GM21529 (cell line): ENCODE results near the gene SPA17.

Experiments
- ATAC-seq: cut with Tn5 transposase; IDR thresholded peaks from one replicate; pipeline ENCODE4 v1.9.1; 2021; ENCODE audit not compliant: unreplicated experiment

SPA17 gene

DNA sequence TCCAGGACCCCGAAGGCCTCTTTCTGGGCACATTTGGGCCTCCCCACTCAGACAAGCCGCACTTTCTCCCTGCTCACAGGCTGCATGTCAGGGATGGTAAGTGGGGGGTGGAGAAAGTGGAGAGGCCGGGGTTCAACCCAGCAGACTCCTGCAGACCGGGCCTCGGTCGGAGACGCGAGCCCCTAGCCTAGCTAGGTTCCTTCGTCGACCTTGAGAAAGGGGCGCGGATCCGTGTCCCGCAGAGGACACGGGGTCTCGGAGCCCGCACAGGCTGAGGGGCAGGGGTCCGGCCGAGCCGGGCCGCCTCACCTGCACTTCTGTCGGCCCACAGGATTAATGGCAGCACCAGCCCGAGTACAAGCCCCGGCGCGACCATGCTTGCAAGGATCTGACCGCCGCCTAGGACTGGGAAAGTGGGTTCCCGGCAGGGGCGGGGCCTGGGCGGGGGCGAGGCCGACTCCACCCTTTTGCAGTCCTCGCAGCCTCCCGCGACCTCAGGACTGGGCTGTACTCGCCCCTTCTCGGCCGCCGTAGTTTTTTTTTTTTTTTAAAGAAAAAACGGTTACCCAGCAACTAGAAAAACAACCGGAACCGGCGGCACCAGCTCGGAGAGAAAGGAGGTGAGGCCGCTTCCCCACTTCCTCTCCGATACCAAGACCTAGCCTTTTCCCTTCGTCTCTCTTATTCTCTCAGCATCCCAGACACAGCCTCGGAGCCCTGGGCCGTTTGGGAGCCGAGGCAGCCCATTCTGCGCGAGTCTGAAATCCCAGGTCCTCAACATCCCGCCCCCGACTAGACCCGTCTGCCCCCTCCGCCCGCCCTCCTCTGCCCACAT is at the start of gene SPA17, which contains the start of gene SIAE:
TSS of gene SPA17 (plus strand) at position 572 of the 835 bp plus-strand sequence. CDS start 1,361 bp downstream, outside the sequence.
TSS of gene SIAE (minus strand) at position 407 of the 835 bp plus-strand sequence. CDS start at position 376, 31 bp downstream.
- ATAC-seq, result peak; percentile 94

GRCh38 chr11:124625504-124626168 is 48.1 kb upstream of the SPA17 start:
- no peak for ATAC-seq

DNA sequence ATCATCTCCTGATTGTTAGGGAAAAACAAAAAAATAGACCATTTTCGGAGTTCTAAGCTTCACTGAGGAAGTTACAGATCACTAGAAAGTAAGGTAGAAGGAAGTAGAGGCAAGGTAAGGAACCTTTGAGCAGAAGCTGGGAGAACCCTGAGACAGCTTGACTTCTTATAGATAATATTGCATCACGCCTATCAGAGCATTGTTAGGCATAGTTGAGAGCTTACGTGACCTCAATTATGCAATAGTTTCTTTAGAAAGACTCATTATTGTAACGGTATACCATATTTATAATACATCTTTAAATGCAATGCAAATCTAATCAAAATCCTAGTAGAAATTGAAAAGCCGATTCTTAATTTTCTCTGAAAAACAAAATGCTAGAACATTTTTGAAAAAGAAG is 46.2 kb upstream of the SPA17 start:
- no peak for ATAC-seq

- ATAC-seq, result no peak
These were observed 43.7 kb upstream of the SPA17 start for GRCh38 chr11:124629961-124630360.

GRCh38 chr11:124633355-124633754 is 40.3 kb upstream of the SPA17 start:
- ATAC-seq, result no peak

- ATAC-seq, result no peak
These were observed 37.8 kb upstream of the SPA17 start for GRCh38 chr11:124635932-124636331.

DNA sequence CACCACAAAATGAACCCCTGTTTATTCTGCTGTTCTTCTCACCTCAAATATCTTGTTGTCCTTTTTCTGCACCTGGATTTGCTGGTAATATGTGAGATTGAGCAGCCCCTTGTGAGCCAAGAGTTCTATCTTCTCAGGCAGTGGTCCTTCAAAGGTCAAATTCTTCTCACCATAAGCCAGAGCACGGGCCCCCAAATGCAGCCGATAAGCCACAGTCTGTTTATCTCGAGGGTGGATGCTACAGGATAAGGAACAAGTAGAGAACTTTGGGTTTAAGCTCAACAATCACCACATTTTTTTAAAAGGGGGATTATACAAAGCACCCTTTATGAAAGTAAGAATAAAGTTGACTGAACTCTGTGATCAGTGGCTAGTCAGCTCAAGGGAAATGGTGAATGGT is 35.2 kb upstream of the SPA17 start:
- ATAC-seq, result no peak

DNA sequence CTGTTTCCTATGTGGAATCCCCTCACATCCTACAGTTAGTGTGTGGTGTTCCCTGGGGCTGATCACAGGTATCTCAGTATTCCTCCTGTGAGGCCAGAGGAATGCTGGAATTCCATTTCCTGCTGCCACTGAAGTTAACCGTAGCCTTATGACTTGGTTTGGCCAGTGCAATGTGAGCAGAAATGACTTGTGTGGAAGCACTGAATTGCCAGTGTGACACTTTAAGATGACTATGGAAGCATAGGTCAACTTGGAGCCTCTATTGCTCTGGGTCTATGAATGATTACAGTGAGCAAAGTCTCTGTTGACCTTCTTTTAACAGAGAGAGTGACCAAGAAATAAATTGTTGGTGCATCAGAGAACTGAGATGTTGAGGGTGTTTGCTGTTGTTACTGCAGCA is 34.5 kb upstream of the SPA17 start:
- no peak for ATAC-seq

DNA sequence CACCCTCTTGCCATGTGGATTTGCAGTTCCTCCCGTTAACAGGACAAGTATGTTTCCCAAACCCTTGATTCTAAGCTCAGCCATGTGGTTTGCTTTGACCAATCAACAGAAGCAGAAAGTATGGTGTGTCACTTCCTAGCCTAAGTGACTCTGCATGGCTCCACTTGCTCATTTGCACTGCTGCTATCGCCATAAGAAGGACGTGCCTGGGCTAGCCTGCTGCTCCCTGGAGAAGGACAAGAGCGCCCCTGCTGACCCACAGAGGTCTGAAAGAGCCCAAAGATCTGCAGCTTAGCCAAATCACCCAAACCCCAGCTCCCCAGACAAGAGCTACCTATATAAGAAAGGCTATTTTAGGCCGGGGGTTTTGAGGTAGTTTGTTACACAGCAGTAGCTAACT is 33.0 kb upstream of the SPA17 start:
- no peak for ATAC-seq

DNA sequence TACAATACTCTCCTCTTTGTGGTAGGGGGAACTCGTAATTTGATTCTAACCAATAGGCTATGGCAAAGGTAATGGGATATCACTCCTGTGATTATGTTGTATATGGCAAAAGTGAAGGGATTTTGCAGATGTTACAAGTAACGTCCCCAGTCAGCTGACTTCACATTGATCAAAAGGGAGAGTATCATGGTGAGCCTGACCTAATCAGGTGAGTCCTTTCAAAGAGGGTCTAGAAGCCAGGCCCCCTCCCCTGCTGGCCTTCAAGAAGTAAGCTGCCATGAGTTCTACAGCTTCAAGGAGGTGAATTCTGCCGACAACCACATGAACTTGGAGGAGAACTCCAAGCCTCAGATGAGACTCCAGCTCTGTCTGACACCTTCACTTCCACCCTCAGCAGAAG is 31.1 kb upstream of the SPA17 start:
- ATAC-seq, result no peak

DNA sequence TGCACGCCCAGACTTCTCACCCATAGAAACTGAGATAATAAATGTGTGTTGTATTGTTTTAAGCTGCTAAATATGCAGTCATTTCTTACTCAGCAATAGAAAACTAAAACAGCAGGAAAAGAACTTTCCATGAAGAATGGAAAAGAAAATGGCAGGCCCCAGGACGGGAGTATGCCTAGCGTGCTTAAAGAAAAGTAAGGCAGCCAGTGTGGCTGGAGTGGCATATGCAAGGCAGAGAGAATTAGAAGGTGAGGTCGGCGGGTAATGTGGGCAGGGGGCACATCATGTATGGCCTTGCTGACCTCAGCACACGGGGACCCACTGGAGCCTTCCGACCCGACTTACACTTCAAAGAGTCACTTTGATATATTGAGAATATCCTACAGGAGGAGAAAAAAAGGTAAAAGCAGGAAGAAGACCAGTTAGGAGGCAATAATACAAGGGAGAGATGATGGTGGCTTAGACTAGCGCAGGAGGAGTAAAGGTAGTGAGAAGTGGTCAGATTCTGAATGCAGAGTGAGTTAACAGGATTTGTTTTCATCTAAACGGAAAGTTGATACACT is 30.6 kb upstream of the SPA17 start:
- no peak for ATAC-seq

DNA sequence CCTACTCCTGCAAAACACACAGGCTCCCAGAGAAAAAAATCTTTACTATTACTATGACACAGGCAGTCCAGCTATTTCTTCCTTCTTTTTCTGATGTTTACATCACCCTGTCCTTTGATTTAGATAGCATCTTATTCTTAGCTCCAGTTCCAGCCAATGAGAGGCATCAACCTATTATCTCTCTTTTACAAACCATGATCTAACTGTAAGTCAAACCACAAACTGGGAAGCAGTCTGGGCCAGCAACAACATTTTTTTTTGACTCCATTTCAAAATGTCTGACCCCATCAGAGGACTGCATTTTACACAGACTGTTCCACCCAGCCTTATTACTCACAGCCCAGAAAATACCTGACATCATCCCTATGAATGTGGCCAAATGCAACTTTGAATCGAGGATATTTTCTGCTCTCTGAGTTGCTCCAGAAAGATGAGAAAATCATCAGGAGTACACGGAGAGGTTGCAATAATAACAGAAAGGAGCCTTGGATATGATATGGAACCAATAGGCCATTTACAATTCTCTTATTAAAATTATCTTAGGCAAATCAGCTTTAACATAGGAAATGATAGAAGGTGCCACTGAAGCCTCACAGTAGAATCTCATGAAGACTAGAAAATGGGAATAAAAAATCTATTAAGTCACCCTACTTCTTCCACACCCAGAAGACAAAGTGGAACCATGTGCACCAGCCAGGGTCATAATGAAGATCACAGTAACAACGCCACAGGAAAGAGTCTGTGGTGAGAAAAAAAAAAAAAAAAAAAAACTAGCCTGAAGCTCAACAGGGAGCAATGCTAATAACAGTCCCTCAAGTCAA is 29.9 kb upstream of the SPA17 start:
- ATAC-seq, result no peak

GRCh38 chr11:124644426-124645280 is 29.1 kb upstream of the SPA17 start:
- ATAC-seq, result no peak

DNA sequence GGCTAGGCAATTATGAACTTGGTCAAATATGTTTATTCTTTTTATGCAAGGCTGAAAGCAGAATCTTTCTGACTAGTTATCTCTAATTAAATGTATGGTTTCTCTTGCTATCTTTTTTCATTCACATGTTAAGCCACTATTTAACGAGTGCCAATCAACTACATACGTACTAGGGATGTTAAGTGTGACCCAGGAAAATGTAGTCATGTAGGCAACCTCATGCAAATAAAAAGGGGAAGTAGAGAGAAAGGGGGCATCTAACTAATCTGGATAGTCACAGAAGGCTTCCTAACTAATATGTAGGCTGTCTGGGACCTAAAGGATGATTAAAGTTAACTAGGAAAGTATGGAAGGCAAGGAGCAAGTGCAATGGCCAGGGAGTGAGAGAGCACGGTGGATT is 27.6 kb upstream of the SPA17 start:
- peak; percentile 53 for ATAC-seq

DNA sequence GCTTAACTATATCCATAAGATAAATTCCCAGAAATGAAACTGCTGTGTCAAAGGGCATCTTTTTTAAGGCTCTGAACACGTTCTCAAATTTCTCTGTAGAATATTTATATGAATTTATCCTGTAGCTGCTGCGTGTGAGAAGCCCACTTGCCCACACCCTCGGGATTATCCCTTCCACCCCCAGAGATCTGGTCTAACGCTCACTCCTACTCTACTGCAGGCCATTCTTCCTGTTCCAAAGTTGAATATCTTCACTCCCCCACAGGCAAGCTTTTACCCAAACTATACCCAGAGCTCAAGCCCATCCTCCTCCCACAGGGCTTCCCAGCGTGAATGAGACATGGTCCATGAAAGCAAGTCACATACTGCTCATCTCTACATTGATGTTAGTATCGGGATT is 25.1 kb upstream of the SPA17 start:
- ATAC-seq, result no peak

- no peak for ATAC-seq
These were observed 16.7 kb upstream of the SPA17 start for GRCh38 chr11:124656774-124657630.

GRCh38 chr11:124657904-124658303 is 15.8 kb upstream of the SPA17 start:
- ATAC-seq, result no peak

GRCh38 chr11:124658501-124658900 is 15.2 kb upstream of the SPA17 start:
- ATAC-seq, result no peak

- no peak for ATAC-seq
These were observed 14.7 kb upstream of the SPA17 start for GRCh38 chr11:124658986-124659385.
